ENCODE data around the gene FAIM2.

The FAIM2 gene

GRCh38 chr12:49894751-49895148, 8.9 kb downstream of the FAIM2 start:
- DNase-seq (ENCODE audit: low read depth in 2 of 2) = no peak

GRCh38 chr12:49893753-49894750, 9.6 kb downstream of the FAIM2 start:
- DNase-seq (ENCODE audit: low read depth in 2 of 2) = no peak

GRCh38 chr12:49892732-49893317, 10.9 kb downstream of the FAIM2 start:
- no peak for DNase-seq (ENCODE audit: low read depth in 2 of 2)

GRCh38 chr12:49892084-49892731, 11.5 kb downstream of the FAIM2 start:
- no peak for DNase-seq (ENCODE audit: low read depth in 2 of 2)

- no peak for DNase-seq (ENCODE audit: low read depth in 2 of 2)
These were observed 12.2 kb downstream of the FAIM2 start for GRCh38 chr12:49891476-49891875.

GRCh38 chr12:49891012-49891411, 12.7 kb downstream of the FAIM2 start:
- DNase-seq (ENCODE audit: low read depth in 2 of 2) = no peak

- DNase-seq (ENCODE audit: low read depth in 2 of 2) = no peak
These were observed 13.6 kb downstream of the FAIM2 start for GRCh38 chr12:49890096-49890461.

- no peak for DNase-seq (ENCODE audit: low read depth in 2 of 2)
These were observed 14.2 kb downstream of the FAIM2 start for GRCh38 chr12:49889361-49890095.

GRCh38 chr12:49888461-49889151, 15.1 kb downstream of the FAIM2 start:
- no peak for DNase-seq (ENCODE audit: low read depth in 2 of 2)

- no peak for DNase-seq (ENCODE audit: low read depth in 2 of 2)
These were observed 15.9 kb downstream of the FAIM2 start for GRCh38 chr12:49887536-49888401.

GRCh38 chr12:49887091-49887490, 16.6 kb downstream of the FAIM2 start:
- no peak for DNase-seq (ENCODE audit: low read depth in 2 of 2)

GRCh38 chr12:49885663-49886461, 17.8 kb downstream of the FAIM2 start:
- no peak for DNase-seq (ENCODE audit: low read depth in 2 of 2)

- DNase-seq (ENCODE audit: low read depth in 2 of 2) = no peak
These were observed 18.6 kb downstream of the FAIM2 start for GRCh38 chr12:49885118-49885517.

GRCh38 chr12:49882851-49883464, 20.7 kb downstream of the FAIM2 start:
- no peak for DNase-seq (ENCODE audit: low read depth in 2 of 2)

- no peak for DNase-seq (ENCODE audit: low read depth in 2 of 2)
These were observed 21.4 kb downstream of the FAIM2 start for GRCh38 chr12:49882248-49882850.

GRCh38 chr12:49881415-49882247, 22.1 kb downstream of the FAIM2 start:
- DNase-seq (ENCODE audit: low read depth in 2 of 2) = no peak

- DNase-seq (ENCODE audit: low read depth in 2 of 2) = no peak
These were observed 22.8 kb downstream of the FAIM2 start for GRCh38 chr12:49880756-49881414.
